Endodermal cell (in vitro differentiated cells): ENCODE measurements around the gene CRKL. TPM values are rescaled to one million over a fixed set of nuclear protein-coding genes. Genes with fewer than 3 reads are reported as not detected.

ENCODE experiments used
- DNase-seq: peaks from one replicate; pipeline ENCODE4 v3.0.0-alpha.2; 2017
- H3K27ac ChIP-seq: 2 replicates; pipeline ENCODE4 v1.5.1; 2013; ENCODE audit warnings: mild to moderate bottlenecking, low read depth, low read length, moderate library complexity
- H3K27me3 ChIP-seq: 2 replicates; pipeline ENCODE4 v1.6.1; 2013; ENCODE audit warnings: mild to moderate bottlenecking, low read length, moderate library complexity; ENCODE audit not compliant: insufficient read depth, control insufficient read depth, poor library complexity, severe bottlenecking
- H3K36me3 ChIP-seq: 2 replicates; pipeline ENCODE4 v1.7.0; 2013; ENCODE audit warnings: mild to moderate bottlenecking, low read length, moderate library complexity; ENCODE audit not compliant: control insufficient read depth, insufficient read depth
- H3K4me1 ChIP-seq: one replicate; pipeline ENCODE4 v1.7.0; 2013; ENCODE audit warnings: low read length; ENCODE audit not compliant: control insufficient read depth, insufficient read depth
- H3K4me3 ChIP-seq: 2 replicates; pipeline ENCODE4 v1.5.1; 2013; ENCODE audit warnings: mild to moderate bottlenecking, low read length, moderate library complexity
- H3K9ac ChIP-seq: 2 replicates; pipeline ENCODE4 v1.6.1; 2013; ENCODE audit warnings: mild to moderate bottlenecking, low read length, moderate library complexity; ENCODE audit not compliant: poor library complexity, severe bottlenecking; ENCODE audit errors: extremely low read depth
- H3K9me3 ChIP-seq: 2 replicates; pipeline ENCODE4 v1.6.1; 2013; ENCODE audit warnings: mild to moderate bottlenecking, low read length, moderate library complexity; ENCODE audit not compliant: control insufficient read depth
- H3K27ac Mint-ChIP-seq: 2 replicates; pipeline ENCODE4 v1.8.0; 2020; ENCODE audit warnings: mixed read lengths
- H3K27me3 Mint-ChIP-seq: 2 replicates; pipeline ENCODE4 v1.8.0; 2021; ENCODE audit warnings: mild to moderate bottlenecking, mixed read lengths; ENCODE audit not compliant: insufficient read depth
- H3K36me3 Mint-ChIP-seq: 2 replicates; pipeline ENCODE4 v1.8.0; 2020; ENCODE audit warnings: low read depth, mixed read lengths
- H3K4me1 Mint-ChIP-seq: 2 replicates; pipeline ENCODE4 v1.8.0; 2020; ENCODE audit warnings: mixed read lengths
- H3K4me3 Mint-ChIP-seq: 2 replicates; pipeline ENCODE4 v1.8.0; 2020; ENCODE audit warnings: mild to moderate bottlenecking, moderate library complexity, mixed read lengths
- H3K9me3 Mint-ChIP-seq: 2 replicates; pipeline ENCODE4 v1.8.0; 2020; ENCODE audit warnings: mild to moderate bottlenecking, mixed read lengths
- CTCF ChIP-seq: fragments of 200-600 bp; sonication (generic); conservative IDR thresholded peaks from 2 replicates; pipeline ENCODE4 v1.5.0; 2021; ENCODE audit warnings: antibody characterized with exemption, mild to moderate bottlenecking
- WGBS, 2 experiments: methylation state at CpG; one replicate each; pipeline versions ENCODE4 v1.1.5 to v1.1.7; 2013; ENCODE audit warnings: missing lambda C conversion rate in 2 of 2, mixed read lengths in 1 of 2; ENCODE audit not compliant: insufficient coverage in 1 of 2, insufficient read length in 1 of 2; 5-methylcytosine and 5-hydroxymethylcytosine counted together
- total RNA-seq, 2 donors: library from RNA; stranded (reverse); fragmentation: NEBNext Ultra II Directional in 1 of 2; extraction: Animal tissue kit (Norgen Biotek cat#: 25700) in 1 of 2; gene quantifications; 2 replicates in 1 of 2; 3 replicates in 1 of 2; pipeline ENCODE4 v1.2.1, GENCODE V29; 2021

Gene CRKL
- total RNA-seq, 2 donors from 2014 or later = 89.5 to 104 TPM

DNA sequence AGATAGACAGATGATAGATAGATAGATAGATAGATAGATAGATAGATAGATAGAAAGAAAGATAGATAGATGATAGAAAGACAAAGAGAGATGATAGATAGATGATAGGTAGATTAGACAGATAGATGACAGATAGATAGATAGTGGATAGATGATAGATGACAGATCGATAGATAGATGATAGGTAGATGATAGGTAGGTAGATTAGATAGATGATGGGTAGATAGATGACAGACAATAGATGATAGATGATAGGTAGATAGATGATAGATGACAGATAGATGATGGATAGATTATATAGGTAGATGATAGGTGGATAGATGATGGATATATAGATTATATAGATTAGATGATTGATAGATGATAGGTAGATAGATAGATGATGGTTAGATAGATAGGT is 69.2 kb downstream of the CRKL start:
- Histone ChIP-seq H3K4me1 (no peaks in the 10 kb centered on the region), H3K4me3 (no peak overlapping the region), H3K27me3 (no peaks in the 10 kb centered on the region), H3K9ac (no peak overlapping the region), H3K9me3 (no peaks in the 10 kb centered on the region), H3K36me3 (peaks cover 24% of the 10 kb centered on the region), H3K27ac (no peak overlapping the region)
- H3K4me3 Mint-ChIP-seq = no peak overlapping the region
- peaks cover 33% of the 10 kb centered on the region for H3K36me3 Mint-ChIP-seq
- WGBS, 2 experiments = 94 to 100% methylated on average over 1 of the region's 1 CpG
- H3K27ac Mint-ChIP-seq = no peak overlapping the region
- no peak for DNase-seq
- peaks cover 11% of the 10 kb centered on the region for H3K4me1 Mint-ChIP-seq
- H3K9me3 Mint-ChIP-seq = no peaks in the 10 kb centered on the region
- no peak for TF ChIP-seq CTCF
- peaks cover 1% of the 10 kb centered on the region for H3K27me3 Mint-ChIP-seq

DNA sequence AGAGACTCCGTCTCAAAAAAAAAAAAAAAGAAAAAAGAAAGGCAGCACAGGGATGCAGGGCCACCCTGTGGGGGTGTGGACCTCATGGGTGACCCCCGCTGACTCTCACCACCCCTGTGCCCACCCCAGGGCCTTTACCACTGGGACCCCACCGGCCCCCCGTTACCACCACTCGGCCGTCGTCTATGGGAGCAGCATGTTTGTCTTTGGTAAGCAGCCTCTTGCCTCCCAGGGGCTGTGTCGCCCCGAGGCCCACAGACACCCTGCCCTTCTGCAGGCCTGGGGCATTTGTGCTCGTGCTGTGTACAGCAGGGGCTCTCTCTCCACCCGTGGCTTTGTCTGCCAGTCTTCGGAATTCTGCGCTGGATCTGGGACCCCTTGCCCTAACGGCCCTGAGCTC is 70.2 kb downstream of the CRKL start:
- TF ChIP-seq CTCF = no peak
- H3K36me3 Mint-ChIP-seq = peaks cover 33% of the 10 kb centered on the region
- H3K27ac Mint-ChIP-seq = no peak overlapping the region
- DNase-seq = no peak
- no peaks in the 10 kb centered on the region for H3K9me3 Mint-ChIP-seq
- Histone ChIP-seq H3K27me3 (no peaks in the 10 kb centered on the region), H3K27ac (no peak overlapping the region), H3K9ac (no peak overlapping the region), H3K4me3 (no peak overlapping the region), H3K4me1 (no peaks in the 10 kb centered on the region), H3K36me3 (peaks cover 27% of the 10 kb centered on the region), H3K9me3 (no peaks in the 10 kb centered on the region)
- WGBS, 2 experiments = 94 to 100% methylated on average over 4 to 14 of the region's 14 CpGs
- peaks cover 1% of the 10 kb centered on the region for H3K27me3 Mint-ChIP-seq
- H3K4me1 Mint-ChIP-seq = peaks cover 8% of the 10 kb centered on the region
- H3K4me3 Mint-ChIP-seq = no peak overlapping the region

GRCh38 chr22:20988573-20989322 is 71.5 kb downstream of the CRKL start:
- 95 to 98% methylated on average over 8 to 16 of the region's 16 CpGs for WGBS, 2 experiments
- Mint-ChIP-seq H3K4me1 (no peaks in the 10 kb centered on the region), H3K36me3 (peaks cover 33% of the 10 kb centered on the region), H3K9me3 (no peaks in the 10 kb centered on the region), H3K4me3 (no peak overlapping the region), H3K27ac (no peak overlapping the region), H3K27me3 (no peaks in the 10 kb centered on the region)
- Histone ChIP-seq H3K36me3 (peaks cover 31% of the 10 kb centered on the region), H3K9ac (no peak overlapping the region), H3K27ac (no peak overlapping the region), H3K9me3 (no peaks in the 10 kb centered on the region), H3K27me3 (no peaks in the 10 kb centered on the region), H3K4me3 (no peak overlapping the region), H3K4me1 (no peaks in the 10 kb centered on the region)
- TF ChIP-seq CTCF = no peak
- no peak for DNase-seq
